ENCODE results near the gene FANCC.

FANCC gene

GRCh38 chr9:95096381-95096780 lies 221.1 kb downstream of the FANCC start:
- no peak overlapping the region for H3K4me3 Mint-ChIP-seq
- no peak overlapping the region for H3K27ac Mint-ChIP-seq
- H3K9me3 Mint-ChIP-seq = no peaks in the 10 kb centered on the region
- no peaks in the 10 kb centered on the region for H3K27me3 Mint-ChIP-seq
- DNase-seq (ENCODE audit: low spot score in 2 of 2) = no peak
- H3K4me1 Mint-ChIP-seq = no peaks in the 10 kb centered on the region
- peaks cover 2% of the 10 kb centered on the region for H3K36me3 Mint-ChIP-seq
- ATAC-seq (ENCODE audit: low read depth) = no peak

- H3K27me3 Mint-ChIP-seq = no peaks in the 10 kb centered on the region
- DNase-seq (ENCODE audit: low spot score in 2 of 2) (no peak), ATAC-seq (ENCODE audit: low read depth) (no peak)
- H3K27ac Mint-ChIP-seq = no peak overlapping the region
- H3K4me1 Mint-ChIP-seq = no peaks in the 10 kb centered on the region
- H3K36me3 Mint-ChIP-seq = peaks cover 2% of the 10 kb centered on the region
- H3K4me3 Mint-ChIP-seq = no peak overlapping the region
- H3K9me3 Mint-ChIP-seq = no peaks in the 10 kb centered on the region
Measured at GRCh38 chr9:95095641-95096355, 221.7 kb downstream of the FANCC start.

- ATAC-seq (ENCODE audit: low read depth) = no peak
- no peak overlapping the region for H3K27ac Mint-ChIP-seq
Measured at GRCh38 chr9:95094002-95094401, 223.5 kb downstream of the FANCC start.

GRCh38 chr9:95093586-95093985 lies 223.9 kb downstream of the FANCC start:
- Mint-ChIP-seq H3K4me1 (no peaks in the 10 kb centered on the region), H3K4me3 (no peak overlapping the region), H3K27me3 (no peaks in the 10 kb centered on the region), H3K27ac (no peak overlapping the region), H3K9me3 (no peaks in the 10 kb centered on the region), H3K36me3 (peaks cover 2% of the 10 kb centered on the region)
- ATAC-seq (ENCODE audit: low read depth) = no peak
- no peak for DNase-seq (ENCODE audit: low spot score in 2 of 2)

More at GRCh38 chr9:95094002-95094401, 223.5 kb downstream of the FANCC start:
- H3K36me3 Mint-ChIP-seq = peaks cover 2% of the 10 kb centered on the region
- H3K4me3 Mint-ChIP-seq = no peak overlapping the region
- no peaks in the 10 kb centered on the region for H3K9me3 Mint-ChIP-seq
- no peak for DNase-seq (ENCODE audit: low spot score in 2 of 2)
- no peaks in the 10 kb centered on the region for H3K4me1 Mint-ChIP-seq
- H3K27me3 Mint-ChIP-seq = no peaks in the 10 kb centered on the region

- Mint-ChIP-seq H3K9me3 (no peaks in the 10 kb centered on the region), H3K4me3 (no peak overlapping the region), H3K27me3 (no peaks in the 10 kb centered on the region), H3K27ac (no peak overlapping the region), H3K36me3 (peaks cover 3% of the 10 kb centered on the region), H3K4me1 (no peaks in the 10 kb centered on the region)
- ATAC-seq (ENCODE audit: low read depth) (no peak), DNase-seq (ENCODE audit: low spot score in 2 of 2) (no peak)
Measured at GRCh38 chr9:95092262-95093072, 225.0 kb downstream of the FANCC start.

GRCh38 chr9:95091601-95092261 lies 225.8 kb downstream of the FANCC start:
- Mint-ChIP-seq H3K27ac (no peak overlapping the region), H3K27me3 (no peaks in the 10 kb centered on the region), H3K4me1 (no peaks in the 10 kb centered on the region), H3K36me3 (peaks cover 3% of the 10 kb centered on the region), H3K4me3 (no peak overlapping the region), H3K9me3 (no peaks in the 10 kb centered on the region)
- no peak for DNase-seq (ENCODE audit: low spot score in 2 of 2)
- no peak for ATAC-seq (ENCODE audit: low read depth)

GRCh38 chr9:95090871-95091577 lies 226.5 kb downstream of the FANCC start:
- Mint-ChIP-seq H3K36me3 (peaks cover 1% of the 10 kb centered on the region), H3K4me1 (no peaks in the 10 kb centered on the region), H3K9me3 (no peaks in the 10 kb centered on the region), H3K27me3 (no peaks in the 10 kb centered on the region), H3K4me3 (no peak overlapping the region), H3K27ac (no peak overlapping the region)
- ATAC-seq (ENCODE audit: low read depth) (no peak), DNase-seq (ENCODE audit: low spot score in 2 of 2) (no peak)

GRCh38 chr9:95090023-95090791 lies 227.3 kb downstream of the FANCC start:
- no peaks in the 10 kb centered on the region for H3K27me3 Mint-ChIP-seq
- no peak for DNase-seq (ENCODE audit: low spot score in 2 of 2)

GRCh38 chr9:95089257-95090022 lies 228.1 kb downstream of the FANCC start:
- H3K4me1 Mint-ChIP-seq = no peaks in the 10 kb centered on the region
- no peaks in the 10 kb centered on the region for H3K27me3 Mint-ChIP-seq
- no peak overlapping the region for H3K4me3 Mint-ChIP-seq
- H3K36me3 Mint-ChIP-seq = peaks cover 1% of the 10 kb centered on the region
- no peak overlapping the region for H3K27ac Mint-ChIP-seq
- DNase-seq (ENCODE audit: low spot score in 2 of 2) (no peak), ATAC-seq (ENCODE audit: low read depth) (no peak)
- H3K9me3 Mint-ChIP-seq = no peaks in the 10 kb centered on the region

More at GRCh38 chr9:95090023-95090791, 227.3 kb downstream of the FANCC start:
- ATAC-seq (ENCODE audit: low read depth) = no peak
- Mint-ChIP-seq H3K9me3 (no peaks in the 10 kb centered on the region), H3K27ac (no peak overlapping the region), H3K36me3 (peaks cover 1% of the 10 kb centered on the region), H3K4me3 (no peak overlapping the region), H3K4me1 (no peaks in the 10 kb centered on the region)

- DNase-seq (ENCODE audit: low spot score in 2 of 2) (no peak), ATAC-seq (ENCODE audit: low read depth) (no peak)
- H3K27ac Mint-ChIP-seq = no peak overlapping the region
- H3K9me3 Mint-ChIP-seq = no peaks in the 10 kb centered on the region
- no peaks in the 10 kb centered on the region for H3K4me1 Mint-ChIP-seq
- H3K4me3 Mint-ChIP-seq = no peak overlapping the region
- H3K36me3 Mint-ChIP-seq = peaks cover 1% of the 10 kb centered on the region
- H3K27me3 Mint-ChIP-seq = no peaks in the 10 kb centered on the region
Measured at GRCh38 chr9:95088421-95089161, 228.9 kb downstream of the FANCC start.

- H3K36me3 Mint-ChIP-seq = peaks cover 5% of the 10 kb centered on the region
- H3K27ac Mint-ChIP-seq = no peak overlapping the region
- no peak for DNase-seq (ENCODE audit: low spot score in 2 of 2)
- no peaks in the 10 kb centered on the region for H3K4me1 Mint-ChIP-seq
- H3K4me3 Mint-ChIP-seq = no peak overlapping the region
- no peaks in the 10 kb centered on the region for H3K27me3 Mint-ChIP-seq
- no peaks in the 10 kb centered on the region for H3K9me3 Mint-ChIP-seq
- no peak for ATAC-seq (ENCODE audit: low read depth)
Measured at GRCh38 chr9:95087659-95088242, 229.8 kb downstream of the FANCC start.

GRCh38 chr9:95086564-95086955 lies 230.9 kb downstream of the FANCC start:
- Mint-ChIP-seq H3K9me3 (no peaks in the 10 kb centered on the region), H3K4me3 (no peak overlapping the region), H3K36me3 (peaks cover 5% of the 10 kb centered on the region), H3K27me3 (no peaks in the 10 kb centered on the region), H3K27ac (no peak overlapping the region), H3K4me1 (no peaks in the 10 kb centered on the region)
- DNase-seq (ENCODE audit: low spot score in 2 of 2) (no peak), ATAC-seq (ENCODE audit: low read depth) (no peak)
